Brain microvascular endothelial cell (primary cell): ENCODE results near the gene NEB.
A peak's percentile ranks its signal among the peaks of the same experiment; 100 is the strongest.

Source experiments
- DNase-seq: peaks from one replicate; pipeline ENCODE4 v3.0.0-alpha.2; 2020
- H3K27ac ChIP-seq: fragments of 250-450 bp; sonication (Bioruptor Pico); 2 replicates; pipeline ENCODE4 v1.5.1; 2020; ENCODE audit warnings: mild to moderate bottlenecking, moderate library complexity
- H3K27me3 ChIP-seq: fragments of 250-450 bp; sonication (Bioruptor Pico); replicated peaks from 2 replicates; pipeline ENCODE4 v1.5.1; 2020; ENCODE audit warnings: mild to moderate bottlenecking
- H3K36me3 ChIP-seq: fragments of 250-450 bp; sonication (Bioruptor Pico); replicated peaks from 2 replicates; pipeline ENCODE4 v1.5.1; 2020; ENCODE audit warnings: mild to moderate bottlenecking
- H3K4me3 ChIP-seq: 2 replicates; pipeline ENCODE4 v1.5.1; 2011; ENCODE audit warnings: low read depth, mild to moderate bottlenecking, control low read depth, low read length, moderate library complexity
- in situ Hi-C: cut with HindIII; loops from 2 replicates; pipeline ENCODE4 v1.10.0; 2017; ENCODE audit warnings: low sequenced_read_pairs, low pct_ligation_motif_present
- TF ChIP-seq, protein P1 (sequence below): IDR thresholded peaks from 2 replicates; pipeline ENCODE4 v1.5.1; 2011; ENCODE audit warnings: low read depth, mild to moderate bottlenecking, moderate library complexity, low read length, control low read depth, inconsistent platforms; ENCODE audit errors: missing control alignments

The NEB gene

DNA sequence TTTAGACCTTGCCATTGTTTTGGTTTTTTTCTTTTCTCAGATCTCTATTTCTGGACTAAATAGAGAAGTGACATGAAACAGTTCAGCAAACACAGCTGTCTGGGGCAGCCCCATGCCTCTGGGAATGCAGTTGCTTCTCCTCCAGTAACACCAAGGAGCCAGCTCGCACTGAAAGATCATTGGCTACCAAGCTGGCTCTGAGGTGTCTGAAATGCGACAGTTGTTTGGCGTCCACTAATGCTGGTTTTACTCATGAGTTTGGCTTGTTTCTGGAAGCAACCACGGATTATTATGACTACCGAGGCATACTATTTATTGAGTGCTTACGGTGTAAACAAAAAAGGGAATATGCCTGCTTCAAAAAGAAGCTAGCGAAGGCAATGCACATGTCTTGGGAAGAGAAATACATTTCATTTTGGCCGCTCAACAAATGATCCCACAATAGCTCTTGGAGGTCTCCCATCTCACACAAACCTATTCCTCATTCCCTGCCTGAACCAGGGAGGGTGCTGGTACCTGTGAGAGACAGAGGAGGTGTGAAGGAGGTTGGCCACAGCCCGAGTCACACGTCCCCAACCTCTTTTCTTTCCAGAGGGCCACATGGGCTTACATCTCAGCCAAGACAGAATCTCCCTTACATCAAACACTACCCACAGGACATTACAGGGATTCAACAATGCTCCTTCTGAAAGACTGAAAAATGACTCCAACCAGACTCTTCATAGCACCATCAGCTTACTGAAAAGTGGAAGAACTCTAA, 37.5 kb upstream of the NEB start:
- Histone ChIP-seq H3K36me3 (no peaks in the 10 kb centered on the region), H3K27ac (no peak overlapping the region), H3K4me3 (no peak overlapping the region), H3K27me3 (no peaks in the 10 kb centered on the region)
- in situ Hi-C loops = no loop called here
- TF ChIP-seq, protein P1, sequence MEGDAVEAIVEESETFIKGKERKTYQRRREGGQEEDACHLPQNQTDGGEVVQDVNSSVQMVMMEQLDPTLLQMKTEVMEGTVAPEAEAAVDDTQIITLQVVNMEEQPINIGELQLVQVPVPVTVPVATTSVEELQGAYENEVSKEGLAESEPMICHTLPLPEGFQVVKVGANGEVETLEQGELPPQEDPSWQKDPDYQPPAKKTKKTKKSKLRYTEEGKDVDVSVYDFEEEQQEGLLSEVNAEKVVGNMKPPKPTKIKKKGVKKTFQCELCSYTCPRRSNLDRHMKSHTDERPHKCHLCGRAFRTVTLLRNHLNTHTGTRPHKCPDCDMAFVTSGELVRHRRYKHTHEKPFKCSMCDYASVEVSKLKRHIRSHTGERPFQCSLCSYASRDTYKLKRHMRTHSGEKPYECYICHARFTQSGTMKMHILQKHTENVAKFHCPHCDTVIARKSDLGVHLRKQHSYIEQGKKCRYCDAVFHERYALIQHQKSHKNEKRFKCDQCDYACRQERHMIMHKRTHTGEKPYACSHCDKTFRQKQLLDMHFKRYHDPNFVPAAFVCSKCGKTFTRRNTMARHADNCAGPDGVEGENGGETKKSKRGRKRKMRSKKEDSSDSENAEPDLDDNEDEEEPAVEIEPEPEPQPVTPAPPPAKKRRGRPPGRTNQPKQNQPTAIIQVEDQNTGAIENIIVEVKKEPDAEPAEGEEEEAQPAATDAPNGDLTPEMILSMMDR = no peak
- DNase-seq = no peak

DNA sequence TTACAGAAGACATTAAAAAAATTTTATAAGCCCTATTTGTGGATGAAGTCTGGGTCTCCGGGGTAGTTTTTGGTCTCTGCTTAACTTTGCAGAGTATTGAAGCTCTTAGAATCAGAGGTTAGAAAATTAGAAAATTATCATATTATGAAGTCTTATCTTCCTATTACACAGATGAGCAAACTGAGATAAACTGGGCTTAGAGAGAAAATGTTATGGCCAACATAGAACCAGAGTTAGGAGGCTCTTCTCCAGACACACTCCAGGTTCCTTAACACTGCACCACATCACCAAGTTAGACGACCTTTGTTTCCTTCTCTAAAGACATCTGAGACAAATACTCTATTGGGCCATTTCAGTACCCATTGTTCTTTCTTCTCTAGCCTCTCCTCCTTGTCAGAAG, 36.7 kb upstream of the NEB start:
- no peaks in the 10 kb centered on the region for H3K27me3 ChIP-seq
- H3K36me3 ChIP-seq = no peaks in the 10 kb centered on the region
- no peak overlapping the region for H3K4me3 ChIP-seq
- TF ChIP-seq, protein P1 = no peak
- in situ Hi-C loops = no loop called here
- DNase-seq = no peak
- no peak overlapping the region for H3K27ac ChIP-seq

DNA sequence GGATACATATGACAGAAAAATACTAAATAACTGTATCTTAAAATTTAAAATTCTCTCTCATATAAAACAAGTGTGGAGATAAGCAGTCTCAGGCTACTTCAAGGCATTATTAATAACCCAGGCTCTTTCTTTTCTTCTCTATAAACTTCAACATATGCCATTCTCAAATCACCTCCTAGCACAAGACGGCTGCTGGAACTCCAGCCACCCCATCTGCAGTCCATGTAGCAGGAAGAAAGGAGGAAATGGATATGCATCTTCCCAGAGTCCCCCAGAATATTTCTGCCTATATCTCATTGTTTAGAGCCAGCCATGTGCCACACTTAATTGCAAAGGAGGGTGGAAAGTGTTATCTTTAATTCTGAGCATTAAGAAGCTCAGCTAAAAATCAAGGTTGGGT, 35.3 kb upstream of the NEB start:
- H3K36me3 ChIP-seq = no peaks in the 10 kb centered on the region
- no peak overlapping the region for H3K4me3 ChIP-seq
- no peaks in the 10 kb centered on the region for H3K27me3 ChIP-seq
- DNase-seq = no peak
- in situ Hi-C loops = no loop called here
- TF ChIP-seq, protein P1 = no peak
- no peak overlapping the region for H3K27ac ChIP-seq

DNA sequence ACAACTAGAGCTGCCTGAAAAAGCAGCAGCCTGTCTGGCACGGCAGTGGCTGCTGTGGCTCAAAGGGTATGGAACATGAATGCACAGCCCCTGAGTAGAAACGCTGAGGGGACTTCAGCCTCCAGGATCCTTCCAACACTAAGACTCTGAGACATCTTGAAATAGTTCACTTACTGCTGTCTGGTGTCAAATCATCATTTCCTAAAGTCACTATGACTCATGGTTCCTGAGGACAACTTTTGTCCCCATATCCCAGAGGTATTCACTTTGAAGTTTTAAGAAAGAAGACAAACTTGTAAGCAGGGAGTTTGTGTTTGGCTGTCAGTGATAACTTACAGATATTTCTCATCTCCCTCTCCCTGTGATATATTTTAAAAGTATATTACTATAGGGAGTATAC, 33.3 kb upstream of the NEB start:
- Histone ChIP-seq H3K27me3 (no peaks in the 10 kb centered on the region), H3K36me3 (no peaks in the 10 kb centered on the region), H3K27ac (no peak overlapping the region), H3K4me3 (no peak overlapping the region)
- TF ChIP-seq, protein P1 = no peak
- in situ Hi-C loops = no loop called here
- no peak for DNase-seq

DNA sequence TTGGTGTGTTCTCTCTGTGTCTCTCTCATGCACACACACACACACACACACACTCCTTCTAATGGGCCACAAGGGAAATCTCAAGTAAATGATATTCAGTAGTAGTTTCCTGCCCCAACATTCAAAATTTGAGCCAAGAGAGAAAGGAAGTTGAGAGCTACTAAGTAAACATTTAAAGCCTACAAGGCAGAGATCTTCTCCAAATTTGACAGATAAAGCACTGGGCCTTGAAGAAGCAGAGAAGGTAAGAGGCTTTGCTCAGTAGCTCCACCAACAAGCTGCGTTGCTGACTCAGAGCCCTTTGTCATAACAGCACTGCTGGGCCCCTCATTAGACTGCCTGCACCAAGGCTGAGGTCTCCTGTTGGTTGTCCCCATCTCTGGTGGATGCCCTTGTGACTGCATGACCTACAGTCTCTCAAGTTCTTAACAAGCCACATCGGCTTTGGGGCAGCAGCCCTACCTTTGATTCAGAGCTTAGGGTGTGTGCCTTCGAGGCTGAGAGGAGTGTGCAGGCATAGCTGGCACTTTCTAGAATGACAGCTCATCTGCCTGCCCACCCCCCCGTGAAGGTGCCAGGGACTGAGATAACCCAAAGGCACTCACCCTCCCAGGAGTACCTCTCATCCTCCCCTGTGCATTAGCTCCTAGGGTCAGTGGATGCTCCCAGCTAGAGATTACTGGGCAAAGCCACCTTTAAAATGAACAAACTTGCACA, 32.3 kb upstream of the NEB start:
- Histone ChIP-seq H3K36me3 (no peaks in the 10 kb centered on the region), H3K27me3 (no peaks in the 10 kb centered on the region), H3K27ac (no peak overlapping the region), H3K4me3 (no peak overlapping the region)
- TF ChIP-seq, protein P1 = no peak
- in situ Hi-C loops = no loop called here
- DNase-seq = peak; percentile 14
